Adipose tissue (tissue), 3 donors: ENCODE measurements around the gene SLC39A13. TPM values are rescaled to one million over a fixed set of nuclear protein-coding genes. Genes with fewer than 3 reads are reported as not detected.

Experiments used
- H3K27ac ChIP-seq: one replicate; pipeline ENCODE4 v1.5.1; 2013; ENCODE audit warnings: low read depth, low read length
- WGBS, 3 donors: extraction: QIAGEN DNeasy Blood & Tissue Kit; methylation state at CpG; one replicate each; pipeline ENCODE4 v1.1.7; 2013; 5-methylcytosine and 5-hydroxymethylcytosine counted together
- polyA plus RNA-seq, 3 donors: library from polyadenylated mRNA; stranded (reverse); fragments of 200-250 nt; gene quantifications; one replicate each; pipeline ENCODE4 v1.2.3, GENCODE V29; 2013
- donor health status: healthy with polysubstance abuse.
- donor health status: Bipolar disorder and iron deficiency.
- donor health status: healthy.

The SLC39A13 gene
- polyA plus RNA-seq, 3 donors, result 36.4 to 42.0 (median 39.9) TPM

- WGBS, 3 donors, result 93 to 97% (median 93%) methylated on average over 5 of the region's 5 CpGs
- no peak overlapping the region for H3K27ac ChIP-seq
These were observed 56.1 kb downstream of the SLC39A13 start for GRCh38 chr11:47464483-47464882.

Other genes with a start within 250 kb of the SLC39A13 start
- 10 to 100 TPM; 50.7 to 79.0 (median 65.3) TPM for gene ARFGAP2, start 231.7 kb upstream of the SLC39A13 start, polyA plus RNA-seq
- 10 to 100 TPM; 11.6 to 21.9 (median 15.0) TPM for gene PACSIN3, start 222.2 kb upstream of the SLC39A13 start, polyA plus RNA-seq
- 10 to 100 TPM; 15.3 to 24.7 (median 24.5) TPM for gene DDB2, start 193.6 kb upstream of the SLC39A13 start, polyA plus RNA-seq
- 10 to 100 TPM; 30.4 to 40.0 (median 35.9) TPM for gene ACP2, start 159.8 kb upstream of the SLC39A13 start, polyA plus RNA-seq
- gene NR1H3, start 150.6 kb upstream of the SLC39A13 start, polyA plus RNA-seq, result 100 to 1,000 TPM in 2 of 3 donors, 10 to 100 TPM in 1; 29.5 to 230 (median 119) TPM
- 10 to 100 TPM; 12.1 to 20.8 (median 13.8) TPM for gene MADD, start 138.5 kb upstream of the SLC39A13 start, polyA plus RNA-seq
- 1 to 10 TPM in 1 of 3 donors, under 1 TPM in 2; 0.07 to 3.1 (median 0.68) TPM for gene MYBPC3, start 55.9 kb upstream of the SLC39A13 start, polyA plus RNA-seq
- gene SPI1, start 30.0 kb upstream of the SLC39A13 start, polyA plus RNA-seq, result 10 to 100 TPM in 2 of 3 donors, 1 to 10 TPM in 1; 4.9 to 69.3 (median 49.3) TPM
- 100 to 1,000 TPM in 2 of 3 donors, 10 to 100 TPM in 1; 76.2 to 157 (median 134) TPM for gene PSMC3, start 17.8 kb downstream of the SLC39A13 start, polyA plus RNA-seq
- gene RAPSN, start 40.5 kb downstream of the SLC39A13 start, polyA plus RNA-seq, result under 1 TPM in 2 of 3 donors, not detected in 1; 0.21 to 0.59 TPM
- 10 to 100 TPM; 15.2 to 32.3 (median 29.1) TPM for gene CELF1, start 144.5 kb downstream of the SLC39A13 start, polyA plus RNA-seq
- 10 to 100 TPM; 39.0 to 75.4 (median 52.2) TPM for gene PTPMT1, start 157.0 kb downstream of the SLC39A13 start, polyA plus RNA-seq
- gene KBTBD4, start 170.4 kb downstream of the SLC39A13 start, polyA plus RNA-seq, result 1 to 10 TPM; 6.9 to 9.7 (median 9.1) TPM
- 10 to 100 TPM; 63.6 to 99.6 (median 96.9) TPM for gene NDUFS3, start 170.5 kb downstream of the SLC39A13 start, polyA plus RNA-seq
- gene FAM180B, start 178.1 kb downstream of the SLC39A13 start, polyA plus RNA-seq, result 1 to 10 TPM in 1 of 3 donors, under 1 TPM in 1, not detected in 1; 0.43 to 1.8 TPM
- under 1 TPM; 0.45 to 0.74 (median 0.66) TPM for gene C1QTNF4, start 185.8 kb downstream of the SLC39A13 start, polyA plus RNA-seq
- 10 to 100 TPM; 22.6 to 72.4 (median 53.0) TPM for gene MTCH2, start 234.0 kb downstream of the SLC39A13 start, polyA plus RNA-seq